Tibial artery (tissue), 4 donors: Measurements from ENCODE around the gene GNAI3.

Experiments used
- DNase-seq, 2 donors: peaks; one replicate each; pipeline ENCODE4 v3.0.0-alpha.2; 2019
- H3K27ac ChIP-seq, 2 donors: fragments of 200-600 bp; sonication (generic) in 1 of 2; 1 replicate in 1 of 2; 2 replicates in 1 of 2; pipeline ENCODE4 v1.5.1; 2018 to 2019; ENCODE audit warnings: mild to moderate bottlenecking in 1 of 2
- H3K27me3 ChIP-seq, 2 donors: fragments of 200-600 bp; sonication (generic) in 1 of 2; one replicate each; pipeline versions ENCODE4 v1.5.1 to v1.6.0; 2016 to 2019
- H3K36me3 ChIP-seq, 3 donors: fragments of 200-600 bp; sonication (generic) in 2 of 3; one replicate each; pipeline ENCODE4 v1.5.1; 2016 to 2019; ENCODE audit warnings: mild to moderate bottlenecking in 2 of 3
- H3K4me1 ChIP-seq, 4 donors: fragments of 200-600 bp; sonication (generic) in 2 of 4; 1 replicate in 3 of 4; 2 replicates in 1 of 4; pipeline ENCODE4 v1.5.1; 2016 to 2019
- H3K4me3 ChIP-seq, 2 donors: fragments of 200-600 bp; sonication (generic) in 1 of 2; 1 replicate in 1 of 2; 2 replicates in 1 of 2; pipeline ENCODE4 v1.5.1; 2018 to 2019; ENCODE audit warnings: mild to moderate bottlenecking in 2 of 2
- H3K9me3 ChIP-seq, 3 donors: fragments of 200-600 bp; sonication (generic) in 1 of 3; one replicate each; pipeline ENCODE4 v1.5.1; 2016 to 2019
- intact Hi-C: fragments of 100-400 bp; cut with DNase I; formaldehyde crosslinking; loops from one replicate; pipeline ENCODE4 v1.15.0; 2023; ENCODE audit warnings: low total_unique reads
- TF ChIP-seq, protein P1 (sequence below), 2 experiments: fragments of 200-600 bp in 1 of 2; fragments of 450-650 bp in 1 of 2; IDR thresholded peaks; one replicate each; pipeline ENCODE4 v1.5.1; 2017 to 2019; ENCODE audit warnings: antibody characterized with exemption in 2 of 2, mild to moderate bottlenecking in 1 of 2, moderate library complexity in 1 of 2

The GNAI3 gene

DNA sequence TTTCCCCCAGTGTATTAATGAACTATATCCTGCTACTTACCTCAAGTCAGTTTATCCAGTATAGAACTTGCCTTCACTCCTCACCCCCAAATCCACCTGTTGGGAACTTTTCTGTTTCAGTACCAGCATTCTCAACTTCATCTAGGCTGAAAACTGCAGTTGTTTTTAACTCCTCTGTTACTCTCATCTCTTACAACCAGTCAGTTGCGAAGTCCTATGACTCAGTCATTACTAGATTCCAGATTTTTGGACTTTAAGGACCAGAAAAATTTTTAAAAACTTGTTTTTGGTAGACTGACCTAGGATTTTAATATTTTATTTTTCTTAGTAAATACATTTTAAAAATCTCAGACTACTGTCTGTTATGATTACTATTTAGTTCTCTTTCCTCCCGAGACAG lies 8.1 kb downstream of the GNAI3 start:
- no peaks in the 10 kb centered on the region for H3K9me3 ChIP-seq
- TF ChIP-seq, protein P1, sequence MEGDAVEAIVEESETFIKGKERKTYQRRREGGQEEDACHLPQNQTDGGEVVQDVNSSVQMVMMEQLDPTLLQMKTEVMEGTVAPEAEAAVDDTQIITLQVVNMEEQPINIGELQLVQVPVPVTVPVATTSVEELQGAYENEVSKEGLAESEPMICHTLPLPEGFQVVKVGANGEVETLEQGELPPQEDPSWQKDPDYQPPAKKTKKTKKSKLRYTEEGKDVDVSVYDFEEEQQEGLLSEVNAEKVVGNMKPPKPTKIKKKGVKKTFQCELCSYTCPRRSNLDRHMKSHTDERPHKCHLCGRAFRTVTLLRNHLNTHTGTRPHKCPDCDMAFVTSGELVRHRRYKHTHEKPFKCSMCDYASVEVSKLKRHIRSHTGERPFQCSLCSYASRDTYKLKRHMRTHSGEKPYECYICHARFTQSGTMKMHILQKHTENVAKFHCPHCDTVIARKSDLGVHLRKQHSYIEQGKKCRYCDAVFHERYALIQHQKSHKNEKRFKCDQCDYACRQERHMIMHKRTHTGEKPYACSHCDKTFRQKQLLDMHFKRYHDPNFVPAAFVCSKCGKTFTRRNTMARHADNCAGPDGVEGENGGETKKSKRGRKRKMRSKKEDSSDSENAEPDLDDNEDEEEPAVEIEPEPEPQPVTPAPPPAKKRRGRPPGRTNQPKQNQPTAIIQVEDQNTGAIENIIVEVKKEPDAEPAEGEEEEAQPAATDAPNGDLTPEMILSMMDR (IDR thresholded peaks at IDR 0.05), result no peak
- no peak overlapping the region for H3K4me3 ChIP-seq
- no peaks in the 10 kb centered on the region for H3K27me3 ChIP-seq
- no peak overlapping the region for H3K27ac ChIP-seq
- DNase-seq, result no peak
- H3K4me1 ChIP-seq, result peaks cover 0 to 72% (median 17%) of the 10 kb centered on the region in 4 donors
- H3K36me3 ChIP-seq, result no peaks in the 10 kb centered on the region
- intact Hi-C loops, result no loop called here

DNA sequence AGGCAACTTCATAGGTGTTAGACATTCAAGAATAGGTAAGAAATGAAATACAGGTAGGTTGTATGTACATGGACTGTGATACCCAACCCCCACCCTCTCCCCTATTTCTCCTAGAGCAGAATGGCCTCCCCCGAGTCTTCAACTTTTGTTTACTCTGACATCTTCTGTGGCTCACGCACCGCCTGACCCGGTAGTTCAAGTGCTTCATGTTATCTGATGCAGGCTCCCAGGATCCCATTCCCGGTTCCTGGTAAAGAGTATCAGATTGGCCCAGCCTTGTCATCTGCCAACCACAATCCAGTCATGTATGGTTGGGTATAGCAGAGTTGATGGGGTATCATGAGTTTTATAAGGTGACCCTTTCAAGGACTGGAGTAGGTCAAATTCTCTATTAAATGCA lies 9.1 kb downstream of the GNAI3 start:
- Histone ChIP-seq H3K9me3 (no peaks in the 10 kb centered on the region), H3K27me3 (no peaks in the 10 kb centered on the region), H3K4me3 (no peak overlapping the region), H3K36me3 (no peaks in the 10 kb centered on the region), H3K4me1 (peaks cover 0 to 72% (median 13%) of the 10 kb centered on the region in 4 donors), H3K27ac (no peak overlapping the region)
- no peak for DNase-seq
- TF ChIP-seq, protein P1 (IDR thresholded peaks at IDR 0.05), result no peak
- intact Hi-C loops, result no loop called here

DNA sequence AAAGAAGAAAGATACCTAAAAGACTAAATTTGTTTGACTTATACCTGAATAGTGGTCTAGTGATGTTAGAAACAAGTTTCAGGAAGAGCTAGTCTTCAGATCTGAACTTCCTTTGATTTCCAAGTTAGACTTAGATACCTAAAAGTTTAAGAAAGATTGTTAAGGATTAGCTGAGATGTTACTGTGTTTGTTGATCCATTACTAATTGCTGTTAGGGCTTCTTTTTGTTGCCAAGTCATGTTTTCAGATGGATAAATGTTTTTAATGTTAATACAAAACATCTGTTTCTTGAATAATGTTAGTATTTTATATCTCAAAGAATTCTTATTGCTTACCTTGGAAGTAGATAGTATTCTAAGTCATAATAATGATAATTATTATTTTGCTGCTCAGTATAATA lies 11.6 kb downstream of the GNAI3 start:
- peaks cover 0 to 78% (median 18%) of the 10 kb centered on the region in 4 donors for H3K4me1 ChIP-seq
- no peak overlapping the region for H3K4me3 ChIP-seq
- no peaks in the 10 kb centered on the region for H3K27me3 ChIP-seq
- DNase-seq, result no peak
- no peaks in the 10 kb centered on the region for H3K36me3 ChIP-seq
- intact Hi-C loops, result no loop called here
- no peak overlapping the region for H3K27ac ChIP-seq
- H3K9me3 ChIP-seq, result no peaks in the 10 kb centered on the region
- TF ChIP-seq, protein P1 (IDR thresholded peaks at IDR 0.05), result no peak

DNA sequence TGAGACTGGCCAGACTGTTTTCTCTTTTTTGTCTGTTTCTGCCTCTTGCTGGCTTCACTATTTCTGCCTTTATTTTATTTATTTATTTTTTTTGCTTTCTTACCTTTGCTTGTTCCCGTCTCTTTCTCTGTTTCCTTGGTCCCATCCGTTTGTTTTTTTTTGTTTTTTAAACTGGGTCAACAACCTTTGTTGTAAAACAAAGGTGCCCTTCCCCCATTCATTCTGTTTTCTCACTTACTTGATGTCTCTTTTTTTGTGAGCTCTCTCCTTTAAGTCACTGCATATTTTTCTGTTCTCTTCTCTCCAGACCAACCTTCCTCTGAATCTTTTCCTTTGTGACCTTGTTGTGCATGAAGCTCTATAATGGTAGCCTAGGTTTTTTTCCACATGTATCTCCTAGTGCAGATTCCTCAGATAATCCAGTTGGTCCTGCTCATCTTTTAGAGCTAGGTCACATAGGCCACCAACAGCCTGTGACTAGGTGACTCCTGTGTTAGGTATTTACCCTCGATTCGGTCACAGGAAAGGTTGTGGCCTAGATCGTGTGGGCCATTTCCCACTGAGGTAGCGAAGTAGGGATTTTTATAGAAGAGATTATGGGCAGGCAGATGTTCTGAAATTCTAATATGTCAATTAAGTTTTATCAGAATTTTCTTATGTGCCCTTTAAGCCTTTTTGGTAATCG lies 15.9 kb downstream of the GNAI3 start:
- Histone ChIP-seq H3K4me1 (peaks cover 0 to 95% (median 25%) of the 10 kb centered on the region in 4 donors), H3K36me3 (no peaks in the 10 kb centered on the region), H3K27ac (no peak overlapping the region), H3K27me3 (no peaks in the 10 kb centered on the region), H3K9me3 (no peaks in the 10 kb centered on the region), H3K4me3 (no peak overlapping the region)
- TF ChIP-seq, protein P1 (IDR thresholded peaks at IDR 0.05), result no peak
- intact Hi-C loops, result no loop called here
- no peak for DNase-seq

DNA sequence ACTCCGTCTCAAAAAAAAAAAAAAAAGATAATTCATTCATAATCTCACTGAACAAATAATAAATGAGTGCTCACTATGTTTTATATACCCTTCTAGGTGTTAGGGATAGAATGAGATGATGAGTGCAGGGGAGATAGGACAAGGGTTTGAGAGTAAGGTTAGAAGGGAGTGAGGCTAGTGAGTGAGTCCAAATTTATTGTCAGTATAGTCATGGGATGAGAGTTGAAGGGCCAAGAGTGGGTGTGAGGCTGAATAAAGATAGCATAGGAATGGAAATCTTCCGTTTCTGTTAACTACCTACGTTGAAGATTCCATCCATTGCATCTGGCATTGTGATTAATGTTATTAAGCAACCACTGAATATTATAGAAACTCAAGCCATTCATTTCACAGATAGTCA lies 16.8 kb downstream of the GNAI3 start:
- TF ChIP-seq, protein P1 (IDR thresholded peaks at IDR 0.05), result no peak
- no peak overlapping the region for H3K27ac ChIP-seq
- H3K36me3 ChIP-seq, result no peaks in the 10 kb centered on the region
- intact Hi-C loops, result no loop called here
- DNase-seq, result no peak
- H3K27me3 ChIP-seq, result no peaks in the 10 kb centered on the region
- H3K9me3 ChIP-seq, result no peaks in the 10 kb centered on the region
- H3K4me1 ChIP-seq, result peaks cover 0 to 98% (median 23%) of the 10 kb centered on the region in 4 donors
- H3K4me3 ChIP-seq, result no peak overlapping the region
